OCI-LY7 (cell line): ENCODE measurements around the gene BAK1.

Source experiments
- EZH2phosphoT487 ChIP-seq: fragments of 200-600 bp; sonication (generic); IDR thresholded peaks from 2 replicates; pipeline ENCODE4 v1.6.1; 2018; ENCODE audit warnings: low read depth, borderline replicate concordance, mild to moderate bottlenecking, mixed run types, antibody characterized with exemption, low read length, moderate library complexity, mixed read lengths
- TF ChIP-seq, protein P1 (sequence below): fragments of 200-600 bp; sonication (generic); conservative IDR thresholded peaks from 2 replicates; pipeline ENCODE4 v1.5.1; 2014; ENCODE audit warnings: mild to moderate bottlenecking, antibody characterized with exemption, low read length, moderate library complexity, mixed read lengths

DNA sequence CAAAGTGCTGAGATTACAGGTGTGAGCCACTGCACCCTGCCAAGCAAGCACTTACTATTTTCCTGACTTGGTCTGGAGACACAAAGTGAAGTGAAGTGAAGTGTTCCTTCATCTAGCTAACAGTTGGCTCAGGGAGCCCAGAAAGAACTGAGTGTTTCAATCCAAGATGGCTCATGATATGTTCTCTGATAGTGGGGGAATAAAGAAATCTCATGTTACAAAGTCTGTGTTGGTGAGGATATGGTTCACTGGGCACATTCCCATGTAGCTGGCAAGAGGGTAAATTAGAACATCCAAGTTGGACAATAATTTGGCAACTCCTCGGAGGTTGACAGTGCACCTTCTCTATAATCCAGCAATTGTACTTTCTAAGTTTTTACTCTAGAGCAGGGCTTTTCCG, 36.0 kb upstream of the BAK1 start:
- TF ChIP-seq, protein P1, sequence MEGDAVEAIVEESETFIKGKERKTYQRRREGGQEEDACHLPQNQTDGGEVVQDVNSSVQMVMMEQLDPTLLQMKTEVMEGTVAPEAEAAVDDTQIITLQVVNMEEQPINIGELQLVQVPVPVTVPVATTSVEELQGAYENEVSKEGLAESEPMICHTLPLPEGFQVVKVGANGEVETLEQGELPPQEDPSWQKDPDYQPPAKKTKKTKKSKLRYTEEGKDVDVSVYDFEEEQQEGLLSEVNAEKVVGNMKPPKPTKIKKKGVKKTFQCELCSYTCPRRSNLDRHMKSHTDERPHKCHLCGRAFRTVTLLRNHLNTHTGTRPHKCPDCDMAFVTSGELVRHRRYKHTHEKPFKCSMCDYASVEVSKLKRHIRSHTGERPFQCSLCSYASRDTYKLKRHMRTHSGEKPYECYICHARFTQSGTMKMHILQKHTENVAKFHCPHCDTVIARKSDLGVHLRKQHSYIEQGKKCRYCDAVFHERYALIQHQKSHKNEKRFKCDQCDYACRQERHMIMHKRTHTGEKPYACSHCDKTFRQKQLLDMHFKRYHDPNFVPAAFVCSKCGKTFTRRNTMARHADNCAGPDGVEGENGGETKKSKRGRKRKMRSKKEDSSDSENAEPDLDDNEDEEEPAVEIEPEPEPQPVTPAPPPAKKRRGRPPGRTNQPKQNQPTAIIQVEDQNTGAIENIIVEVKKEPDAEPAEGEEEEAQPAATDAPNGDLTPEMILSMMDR: no peak
- no peak for TF ChIP-seq EZH2phosphoT487
